Prostate gland (tissue), 2 donors: ENCODE data around the gene PSME2. TPM values are rescaled to one million over a fixed set of nuclear protein-coding genes. Genes with fewer than 3 reads are reported as not detected.
A peak's percentile ranks its signal among the peaks of the same experiment; 100 is the strongest.

Experiments
- DNase-seq: peaks from one replicate; pipeline ENCODE4 v3.0.0-alpha.2; 2019; ENCODE audit warnings: low spot score
- H3K27ac ChIP-seq, 2 donors: fragments of 200-600 bp; sonication (generic); 2 replicates each; pipeline ENCODE4 v1.5.1; 2017 to 2019
- H3K27me3 ChIP-seq: fragments of 200-600 bp; sonication (generic); replicated peaks from 2 replicates; pipeline ENCODE4 v1.5.1; 2019; ENCODE audit not compliant: insufficient read depth
- H3K36me3 ChIP-seq, 2 donors: fragments of 200-600 bp; sonication (generic); 1 replicate in 1 of 2; 2 replicates in 1 of 2; pipeline versions ENCODE4 v1.5.1 to v1.8.1; 2017 to 2019
- H3K4me1 ChIP-seq: fragments of 200-600 bp; sonication (generic); replicated peaks from 2 replicates; pipeline ENCODE4 v1.5.1; 2019
- H3K4me3 ChIP-seq, 2 donors: fragments of 200-600 bp; sonication (generic); 2 replicates each; pipeline ENCODE4 v1.5.1; 2017 to 2019
- H3K9me3 ChIP-seq: fragments of 200-600 bp; sonication (generic); 2 replicates; pipeline ENCODE4 v1.5.1; 2017
- POLR2A ChIP-seq: fragments of 450-650 bp; IDR thresholded peaks from one replicate; pipeline ENCODE4 v1.6.1; 2016; ENCODE audit warnings: antibody characterized with exemption, mild to moderate bottlenecking
- POLR2AphosphoS5 ChIP-seq: sonication (generic); formaldehyde crosslinking; IDR thresholded peaks from one replicate; pipeline ENCODE4 v1.6.1; 2017; ENCODE audit warnings: antibody characterized with exemption
- WGBS: methylation state at CpG from one replicate; pipeline ENCODE4 v1.1.5; 2018; 5-methylcytosine and 5-hydroxymethylcytosine counted together
- intact Hi-C: fragments of 100-400 bp; cut with DNase I; formaldehyde crosslinking; loops from one replicate; pipeline ENCODE4 v1.14.2; 2022
- total RNA-seq, 2 donors: library from RNA; depleted of rRNA; stranded (reverse); fragments of >200 nt; gene quantifications; one replicate each; pipeline ENCODE4 v1.1.0, GENCODE V29; 2016
- TF ChIP-seq, protein P1 (sequence below), 4 experiments: fragments of 200-600 bp in 2 of 4; fragments of 450-650 bp in 2 of 4; sonication (generic) in 2 of 4; IDR thresholded peaks; 1 replicate in 3 of 4; 2 replicates in 1 of 4; pipeline ENCODE4 v1.5.1; 2016 to 2019; ENCODE audit warnings: antibody characterized with exemption in 4 of 4, mild to moderate bottlenecking in 2 of 4, moderate library complexity in 2 of 4

The PSME2 gene
- total RNA-seq, 2 donors from 2014 or later: 34.5 to 89.3 TPM

DNA sequence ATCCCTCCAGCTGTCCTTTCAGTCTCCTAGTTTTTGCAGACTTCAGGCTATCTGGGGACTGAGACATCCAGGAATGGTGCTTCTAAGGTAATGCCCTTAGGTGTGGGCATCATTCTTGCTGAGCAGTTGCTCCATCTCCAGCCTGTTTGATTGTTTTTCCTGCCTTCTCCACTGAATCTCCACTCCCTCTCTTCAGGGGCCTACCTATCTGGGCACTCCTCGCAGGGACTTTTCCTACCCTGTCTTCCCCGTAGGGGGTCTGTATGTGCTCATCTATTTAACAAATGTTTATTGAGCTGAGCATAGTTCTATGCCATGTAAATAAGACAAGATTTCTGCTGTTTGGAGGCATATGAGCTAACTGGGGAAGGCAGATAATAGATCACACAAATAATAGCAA lies 13.4 kb downstream of the PSME2 start:
- DNase-seq: no peak
- Histone ChIP-seq H3K4me3 (no peak overlapping the region), H3K27ac (no peak overlapping the region), H3K9me3 (no peaks in the 10 kb centered on the region), H3K27me3 (no peaks in the 10 kb centered on the region), H3K4me1 (peaks cover 4% of the 10 kb centered on the region), H3K36me3 (no peaks in the 10 kb centered on the region)
- intact Hi-C loops: no loop called here
- 89% methylated on average over 2 of the region's 2 CpGs for WGBS
- TF ChIP-seq POLR2AphosphoS5: no peak
- no peak for TF ChIP-seq POLR2A

DNA sequence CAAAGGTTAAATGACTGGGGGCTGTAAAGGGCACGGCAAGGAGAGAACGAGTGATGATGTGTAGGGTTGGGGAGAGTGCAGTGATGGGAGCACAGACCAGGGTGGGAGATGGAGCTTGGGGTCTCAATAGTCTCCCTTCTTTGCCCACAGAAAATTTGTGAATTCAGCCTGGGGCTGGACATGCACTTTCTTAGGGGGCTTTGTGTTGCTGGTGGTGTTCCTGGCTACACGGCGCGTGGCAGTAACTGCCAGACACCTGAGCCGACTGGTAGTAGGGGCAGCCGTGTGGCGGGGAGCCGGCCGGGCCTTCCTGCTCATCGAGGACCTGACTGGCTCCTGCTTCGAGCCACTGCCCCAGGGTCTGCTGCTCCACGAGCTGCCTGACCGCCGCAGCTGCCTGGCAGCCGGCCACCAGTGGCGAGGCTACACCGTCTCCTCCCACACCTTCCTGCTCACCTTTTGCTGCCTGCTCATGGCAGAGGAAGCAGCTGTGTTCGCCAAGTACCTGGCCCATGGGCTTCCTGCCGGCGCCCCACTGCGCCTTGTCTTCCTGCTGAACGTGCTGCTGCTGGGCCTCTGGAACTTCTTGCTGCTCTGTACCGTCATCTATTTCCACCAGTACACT lies 14.2 kb downstream of the PSME2 start:
- intact Hi-C loops: no loop called here
- DNase-seq: no peak
- peak overlapping the region in 1 of 2 donors; percentile 13 for H3K27ac ChIP-seq
- no peaks in the 10 kb centered on the region for H3K9me3 ChIP-seq
- WGBS: 45% methylated on average over 21 of the region's 24 CpGs
- H3K4me1 ChIP-seq: peaks cover 2% of the 10 kb centered on the region
- no peaks in the 10 kb centered on the region for H3K36me3 ChIP-seq
- no peak overlapping the region for H3K4me3 ChIP-seq
- TF ChIP-seq POLR2AphosphoS5 (no peak), POLR2A (no peak)
- TF ChIP-seq, protein P1, sequence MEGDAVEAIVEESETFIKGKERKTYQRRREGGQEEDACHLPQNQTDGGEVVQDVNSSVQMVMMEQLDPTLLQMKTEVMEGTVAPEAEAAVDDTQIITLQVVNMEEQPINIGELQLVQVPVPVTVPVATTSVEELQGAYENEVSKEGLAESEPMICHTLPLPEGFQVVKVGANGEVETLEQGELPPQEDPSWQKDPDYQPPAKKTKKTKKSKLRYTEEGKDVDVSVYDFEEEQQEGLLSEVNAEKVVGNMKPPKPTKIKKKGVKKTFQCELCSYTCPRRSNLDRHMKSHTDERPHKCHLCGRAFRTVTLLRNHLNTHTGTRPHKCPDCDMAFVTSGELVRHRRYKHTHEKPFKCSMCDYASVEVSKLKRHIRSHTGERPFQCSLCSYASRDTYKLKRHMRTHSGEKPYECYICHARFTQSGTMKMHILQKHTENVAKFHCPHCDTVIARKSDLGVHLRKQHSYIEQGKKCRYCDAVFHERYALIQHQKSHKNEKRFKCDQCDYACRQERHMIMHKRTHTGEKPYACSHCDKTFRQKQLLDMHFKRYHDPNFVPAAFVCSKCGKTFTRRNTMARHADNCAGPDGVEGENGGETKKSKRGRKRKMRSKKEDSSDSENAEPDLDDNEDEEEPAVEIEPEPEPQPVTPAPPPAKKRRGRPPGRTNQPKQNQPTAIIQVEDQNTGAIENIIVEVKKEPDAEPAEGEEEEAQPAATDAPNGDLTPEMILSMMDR (IDR thresholded peaks at IDR 0.05): no peak
- H3K27me3 ChIP-seq: no peaks in the 10 kb centered on the region

DNA sequence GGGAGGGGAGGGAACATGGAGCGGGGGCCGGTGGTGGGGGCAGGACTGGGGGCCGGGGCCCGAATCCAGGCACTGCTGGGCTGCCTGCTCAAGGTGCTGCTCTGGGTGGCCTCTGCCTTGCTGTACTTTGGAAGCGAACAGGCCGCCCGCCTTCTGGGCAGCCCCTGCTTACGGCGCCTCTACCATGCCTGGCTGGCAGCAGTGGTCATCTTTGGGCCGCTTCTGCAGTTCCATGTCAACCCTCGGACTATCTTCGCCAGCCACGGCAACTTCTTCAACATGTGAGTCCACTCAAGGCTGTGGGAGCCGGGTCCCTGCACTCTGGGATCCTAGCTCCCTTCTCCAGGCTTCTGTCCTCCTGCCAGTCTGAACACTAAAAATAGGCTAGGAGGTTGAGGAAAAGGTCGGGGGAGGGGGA lies 14.9 kb downstream of the PSME2 start:
- Histone ChIP-seq H3K36me3 (no peaks in the 10 kb centered on the region), H3K9me3 (no peaks in the 10 kb centered on the region), H3K4me1 (no peaks in the 10 kb centered on the region), H3K27me3 (no peaks in the 10 kb centered on the region), H3K4me3 (no peak overlapping the region), H3K27ac (no peak overlapping the region)
- 81% methylated on average over 15 of the region's 15 CpGs for WGBS
- TF ChIP-seq POLR2A (no peak), POLR2AphosphoS5 (no peak)
- TF ChIP-seq, protein P1 (IDR thresholded peaks at IDR 0.05): no peak
- no peak for DNase-seq
- intact Hi-C loops: no loop called here

DNA sequence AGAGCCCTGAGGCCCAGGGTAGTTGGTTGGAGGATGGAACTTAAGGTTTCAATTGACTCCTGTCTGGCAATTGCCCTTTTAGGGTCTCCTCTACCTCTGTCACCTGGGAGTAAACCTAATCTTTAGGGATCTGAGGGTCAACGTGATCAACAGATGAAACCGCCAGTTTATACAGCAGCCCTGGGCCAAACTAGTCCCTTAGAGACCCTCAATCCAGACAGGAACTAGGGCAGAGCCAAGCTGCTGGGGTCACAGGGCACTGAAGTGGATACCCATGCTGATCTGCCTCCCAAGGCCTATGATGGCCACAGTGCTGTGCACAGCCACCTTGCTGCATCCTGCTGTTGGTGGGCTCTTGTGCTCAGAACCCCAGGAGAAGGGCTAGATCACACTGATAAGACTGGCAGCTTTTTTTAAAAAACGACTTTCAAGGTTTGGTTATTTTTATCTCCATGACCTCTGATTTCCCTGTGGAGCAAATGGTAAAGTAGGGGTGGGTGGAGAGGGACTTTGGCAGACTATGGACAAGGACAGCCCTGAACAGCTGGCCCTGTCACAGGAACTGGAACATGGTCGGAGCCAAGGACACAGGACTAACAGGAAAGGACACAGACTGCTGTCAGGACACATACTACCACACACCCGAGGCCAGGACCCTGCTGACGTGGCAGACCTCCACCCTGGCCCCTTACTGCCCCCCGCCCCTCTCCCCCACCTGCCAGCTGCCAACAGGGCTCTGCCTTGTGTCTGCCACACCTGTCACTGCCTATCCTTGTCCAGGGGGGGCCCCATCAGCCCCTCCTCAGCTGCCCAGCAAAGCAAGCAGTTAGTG lies 15.5 kb downstream of the PSME2 start:
- WGBS: 59% methylated on average over 7 of the region's 7 CpGs

DNA sequence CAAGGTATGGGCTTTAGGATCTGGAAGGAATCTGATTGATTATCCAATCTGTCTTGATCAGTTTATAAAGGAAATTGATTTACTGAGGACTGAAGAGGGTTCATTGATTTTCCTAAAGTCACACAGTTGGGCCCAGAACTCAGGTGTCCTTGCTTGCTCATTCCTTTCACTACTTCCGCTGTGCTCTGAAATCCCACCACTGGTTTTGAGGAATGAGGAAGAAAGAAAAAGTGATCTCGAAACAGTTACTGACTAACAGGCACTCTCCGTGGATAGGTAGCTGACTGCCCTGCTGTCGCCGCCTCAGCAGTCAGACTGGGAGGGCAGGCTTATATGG lies 16.1 kb downstream of the PSME2 start, which contains the start of gene FITM1:
Gene FITM1 (plus strand): TSS at position 280 of the 337 bp plus-strand sequence. CDS start 905 bp downstream, outside the sequence.
- H3K36me3 ChIP-seq: no peaks in the 10 kb centered on the region
- H3K27ac ChIP-seq: no peak within 1 kb of the TSS
- no peaks in the 10 kb centered on the region for H3K27me3 ChIP-seq
- H3K4me3 ChIP-seq: no peak within 1 kb of the TSS
- WGBS: 89% methylated on average over 5 of the region's 5 CpGs
- TF ChIP-seq POLR2AphosphoS5: no peak
- TF ChIP-seq POLR2A: no peak
- TF ChIP-seq, protein P1 (IDR thresholded peaks at IDR 0.05): no peak
- H3K4me1 ChIP-seq: no peaks in the 10 kb centered on the region
- no peaks in the 10 kb centered on the region for H3K9me3 ChIP-seq
- DNase-seq: no peak
- intact Hi-C loops: no loop called here

More for the DNA sequence above, 15.5 kb downstream of the PSME2 start:
- Histone ChIP-seq H3K4me1 (no peaks in the 10 kb centered on the region), H3K9me3 (no peaks in the 10 kb centered on the region), H3K4me3 (no peak overlapping the region), H3K27ac (no peak overlapping the region), H3K36me3 (no peaks in the 10 kb centered on the region), H3K27me3 (no peaks in the 10 kb centered on the region)
- intact Hi-C loops: no loop called here
- TF ChIP-seq, protein P1 (IDR thresholded peaks at IDR 0.05): no peak
- no peak for TF ChIP-seq POLR2A
- TF ChIP-seq POLR2AphosphoS5: no peak
- DNase-seq: no peak
